ENCODE results near the gene AFF3. TPM values are rescaled to one million over a fixed set of nuclear protein-coding genes. Genes with fewer than 3 reads are reported as not detected.

AFF3 gene
- total and polyA plus RNA-seq, 10 donors: 6.0 to 92.2 (median 64.0) TPM

DNA sequence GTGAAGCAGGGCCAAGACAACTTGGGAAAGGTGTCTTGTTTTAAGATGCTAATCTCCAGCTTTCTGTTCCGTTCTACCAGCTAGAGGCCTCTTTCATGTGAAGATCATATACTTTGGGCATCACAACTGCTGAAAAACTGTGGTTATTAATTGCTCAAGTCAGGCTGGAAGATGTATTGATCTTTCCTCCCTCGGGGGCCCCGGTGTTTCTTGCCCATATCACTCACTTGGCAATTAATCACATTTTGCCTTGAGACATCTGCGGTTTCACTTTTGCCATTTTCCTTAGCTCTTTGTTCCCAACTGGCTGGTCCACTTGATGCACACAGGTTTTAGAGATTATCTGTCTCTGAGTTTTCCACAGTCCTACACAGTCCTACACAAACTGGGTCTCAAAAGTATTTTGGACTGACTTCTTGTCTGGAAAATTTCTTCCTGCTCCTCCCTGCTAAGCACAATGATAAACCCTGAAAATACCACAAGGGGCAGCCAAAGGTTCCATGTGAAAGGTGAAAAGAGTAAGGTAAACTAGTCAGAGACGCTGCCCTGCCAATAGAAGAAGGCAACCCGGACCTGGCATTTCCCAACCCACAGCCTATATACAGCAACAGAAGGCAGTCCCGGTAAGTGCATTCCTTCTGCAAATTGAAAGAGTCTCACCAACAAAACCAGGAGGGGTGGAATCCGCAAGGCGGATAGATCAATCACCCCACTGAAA, 181.0 kb downstream of the AFF3 start:
- TF ChIP-seq POLR2AphosphoS5 (IDR thresholded peaks at IDR 0.05) (no peak), POLR2A (IDR thresholded peaks at IDR 0.05) (no peak)
- TF ChIP-seq, protein P1, sequence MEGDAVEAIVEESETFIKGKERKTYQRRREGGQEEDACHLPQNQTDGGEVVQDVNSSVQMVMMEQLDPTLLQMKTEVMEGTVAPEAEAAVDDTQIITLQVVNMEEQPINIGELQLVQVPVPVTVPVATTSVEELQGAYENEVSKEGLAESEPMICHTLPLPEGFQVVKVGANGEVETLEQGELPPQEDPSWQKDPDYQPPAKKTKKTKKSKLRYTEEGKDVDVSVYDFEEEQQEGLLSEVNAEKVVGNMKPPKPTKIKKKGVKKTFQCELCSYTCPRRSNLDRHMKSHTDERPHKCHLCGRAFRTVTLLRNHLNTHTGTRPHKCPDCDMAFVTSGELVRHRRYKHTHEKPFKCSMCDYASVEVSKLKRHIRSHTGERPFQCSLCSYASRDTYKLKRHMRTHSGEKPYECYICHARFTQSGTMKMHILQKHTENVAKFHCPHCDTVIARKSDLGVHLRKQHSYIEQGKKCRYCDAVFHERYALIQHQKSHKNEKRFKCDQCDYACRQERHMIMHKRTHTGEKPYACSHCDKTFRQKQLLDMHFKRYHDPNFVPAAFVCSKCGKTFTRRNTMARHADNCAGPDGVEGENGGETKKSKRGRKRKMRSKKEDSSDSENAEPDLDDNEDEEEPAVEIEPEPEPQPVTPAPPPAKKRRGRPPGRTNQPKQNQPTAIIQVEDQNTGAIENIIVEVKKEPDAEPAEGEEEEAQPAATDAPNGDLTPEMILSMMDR (IDR thresholded peaks at IDR 0.05 in 8 of 11, conservative IDR thresholded peaks at IDR 0.05 in 3 of 11): no peak
- no peak for DNase-seq

DNA sequence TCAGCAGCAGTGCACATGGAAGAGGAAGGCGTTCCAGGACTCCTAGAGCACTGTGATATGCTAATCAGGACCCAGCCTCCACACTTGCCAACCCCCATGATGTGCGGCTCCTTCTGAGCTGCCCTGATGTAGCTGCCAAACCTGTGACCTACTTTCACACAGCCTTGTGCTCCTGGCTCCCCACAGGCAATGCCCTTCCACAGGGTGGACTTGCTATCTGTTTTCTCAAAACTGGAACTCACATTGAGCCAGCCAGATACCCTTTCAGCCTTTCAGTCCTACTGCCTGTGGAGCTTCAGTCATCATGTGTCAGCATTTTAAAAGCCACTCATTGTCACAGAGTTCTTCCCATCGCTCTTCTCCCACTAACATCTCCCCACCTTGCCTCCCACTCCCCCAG, 181.6 kb downstream of the AFF3 start:
- WGBS, 5 donors: 77 to 89% (median 81%) methylated on average over 3 of the region's 3 CpGs
- H3K27ac ChIP-seq: no peak overlapping the region

More for the DNA sequence above, 181.0 kb downstream of the AFF3 start:
- Histone ChIP-seq H3K27me3 (replicated peaks in 1 of 7) (no peaks in the 10 kb centered on the region), H3K4me1 (peaks cover 0 to 20% (median 0%) of the 10 kb centered on the region in 6 donors), H3K9me3 (no peaks in the 10 kb centered on the region), H3K36me3 (peaks cover 0 to 13% (median 0%) of the 10 kb centered on the region in 6 donors), H3K4me3 (no peak overlapping the region), H3K27ac (no peak overlapping the region)
- intact Hi-C loops (cut with DNase I; ENCODE audit: low total_unique reads): no loop called here
- 76 to 89% (median 84%) methylated on average over 9 of the region's 9 CpGs for WGBS, 5 donors

DNA sequence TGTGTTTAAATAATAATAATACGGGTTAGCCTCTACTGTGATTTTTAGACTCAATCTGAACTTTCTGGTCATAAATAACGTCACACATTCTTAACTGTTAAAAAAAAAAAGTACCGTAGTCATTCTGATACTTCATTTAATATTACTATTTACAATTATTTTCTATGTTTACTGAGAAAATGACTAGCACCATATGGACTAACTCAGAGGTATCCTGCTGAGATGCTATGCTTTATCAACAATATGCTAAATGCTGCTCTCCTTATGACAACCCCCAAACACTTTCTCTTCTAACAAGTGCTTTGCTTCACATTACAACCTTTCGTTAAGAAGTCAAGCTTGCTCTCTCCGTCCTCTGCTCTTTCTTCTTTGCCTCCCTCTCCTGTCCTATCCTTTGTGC, 182.1 kb downstream of the AFF3 start:
- Histone ChIP-seq H3K27ac (no peak overlapping the region), H3K4me1 (peaks cover 0 to 20% (median 0%) of the 10 kb centered on the region in 6 donors), H3K9me3 (no peaks in the 10 kb centered on the region), H3K4me3 (no peak overlapping the region), H3K36me3 (peaks cover 0 to 13% (median 0%) of the 10 kb centered on the region in 6 donors), H3K27me3 (replicated peaks in 1 of 7) (no peaks in the 10 kb centered on the region)
- intact Hi-C loops (cut with DNase I; ENCODE audit: low total_unique reads): no loop called here
- no peak for DNase-seq
- no peak for TF ChIP-seq POLR2AphosphoS5 (IDR thresholded peaks at IDR 0.05)
- TF ChIP-seq, protein P1 (IDR thresholded peaks at IDR 0.05 in 8 of 11, conservative IDR thresholded peaks at IDR 0.05 in 3 of 11): no peak
- no peak for TF ChIP-seq POLR2A (IDR thresholded peaks at IDR 0.05)
- WGBS, 5 donors: 70 to 85% (median 80%) methylated on average over 5 of the region's 5 CpGs

More for the DNA sequence above, 181.6 kb downstream of the AFF3 start:
- Histone ChIP-seq H3K4me1 (peaks cover 0 to 20% (median 0%) of the 10 kb centered on the region in 6 donors), H3K9me3 (no peaks in the 10 kb centered on the region), H3K4me3 (no peak overlapping the region), H3K36me3 (peaks cover 0 to 13% (median 0%) of the 10 kb centered on the region in 6 donors), H3K27me3 (replicated peaks in 1 of 7) (no peaks in the 10 kb centered on the region)
- DNase-seq: no peak
- intact Hi-C loops (cut with DNase I; ENCODE audit: low total_unique reads): no loop called here
- TF ChIP-seq, protein P1 (IDR thresholded peaks at IDR 0.05 in 8 of 11, conservative IDR thresholded peaks at IDR 0.05 in 3 of 11): no peak
- TF ChIP-seq POLR2AphosphoS5 (IDR thresholded peaks at IDR 0.05): no peak
- no peak for TF ChIP-seq POLR2A (IDR thresholded peaks at IDR 0.05)

DNA sequence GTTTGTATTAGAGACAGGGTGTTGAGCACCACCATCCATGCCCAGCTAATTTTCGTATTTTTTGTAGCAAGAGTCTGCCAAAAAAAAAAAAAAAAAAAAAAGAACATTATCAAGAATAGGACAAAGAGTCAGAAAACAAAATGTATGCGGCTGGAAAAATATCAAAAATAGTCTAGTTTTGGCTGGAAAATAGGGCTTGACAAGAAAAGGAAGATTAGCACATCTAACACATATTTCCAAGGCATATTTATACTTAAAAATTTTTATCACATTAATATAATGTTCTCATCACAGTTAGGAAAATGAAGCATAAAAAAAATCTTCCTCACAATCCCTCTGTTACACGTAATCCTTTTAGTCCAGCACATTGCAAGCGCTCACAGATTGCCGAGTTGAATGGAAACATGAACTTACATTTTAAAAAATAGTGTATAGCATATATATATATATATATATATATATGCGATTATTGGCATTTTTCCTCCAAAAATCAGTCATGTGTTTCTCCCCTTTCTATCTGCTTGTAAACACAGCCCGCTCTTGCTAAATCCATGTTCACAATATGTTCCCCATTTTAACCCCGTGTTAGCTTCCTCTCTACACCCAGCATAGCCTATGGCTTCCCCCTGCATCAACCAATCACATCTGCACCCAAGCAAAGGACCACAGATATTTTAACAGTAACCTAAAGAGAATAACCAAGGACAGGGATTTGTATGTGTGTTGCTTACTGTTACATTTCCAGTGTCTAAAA, 183.0 kb downstream of the AFF3 start:
- Histone ChIP-seq H3K27me3 (replicated peaks in 1 of 7) (no peaks in the 10 kb centered on the region), H3K4me1 (peaks cover 0 to 20% (median 0%) of the 10 kb centered on the region in 6 donors), H3K36me3 (peaks cover 0 to 13% (median 0%) of the 10 kb centered on the region in 6 donors), H3K4me3 (no peak overlapping the region), H3K9me3 (no peaks in the 10 kb centered on the region), H3K27ac (no peak overlapping the region)
- intact Hi-C loops (cut with DNase I; ENCODE audit: low total_unique reads): no loop called here
- TF ChIP-seq, protein P1 (IDR thresholded peaks at IDR 0.05 in 8 of 11, conservative IDR thresholded peaks at IDR 0.05 in 3 of 11): no peak
- no peak for TF ChIP-seq POLR2A (IDR thresholded peaks at IDR 0.05)
- TF ChIP-seq POLR2AphosphoS5 (IDR thresholded peaks at IDR 0.05): no peak
- WGBS, 5 donors: 70 to 87% (median 77%) methylated on average over 8 of the region's 8 CpGs
- DNase-seq: no peak

All from spleen (tissue), 11 donors.